Liver (tissue), 2 donors: Measurements from ENCODE around the gene CLIC5.
A peak's percentile ranks its signal among the peaks of the same experiment; 100 is the strongest.

Experiments used
- FOXA1 ChIP-seq: IDR thresholded peaks from 2 replicates; pipeline ENCODE4 v1.6.1; 2016; ENCODE audit warnings: antibody characterized with exemption
- TF ChIP-seq, protein P1 (sequence below): IDR thresholded peaks from 2 replicates; pipeline ENCODE4 v1.6.1; 2016; ENCODE audit warnings: antibody characterized with exemption
- TF ChIP-seq, protein P2 (sequence below): fragments of 150-350 bp; IDR thresholded peaks from 2 replicates; pipeline ENCODE4 v1.5.1; 2017; ENCODE audit warnings: improper control_type of control experiment, low read depth, low read length; ENCODE audit not compliant: missing input control
- donor health status: healthy.

DNA sequence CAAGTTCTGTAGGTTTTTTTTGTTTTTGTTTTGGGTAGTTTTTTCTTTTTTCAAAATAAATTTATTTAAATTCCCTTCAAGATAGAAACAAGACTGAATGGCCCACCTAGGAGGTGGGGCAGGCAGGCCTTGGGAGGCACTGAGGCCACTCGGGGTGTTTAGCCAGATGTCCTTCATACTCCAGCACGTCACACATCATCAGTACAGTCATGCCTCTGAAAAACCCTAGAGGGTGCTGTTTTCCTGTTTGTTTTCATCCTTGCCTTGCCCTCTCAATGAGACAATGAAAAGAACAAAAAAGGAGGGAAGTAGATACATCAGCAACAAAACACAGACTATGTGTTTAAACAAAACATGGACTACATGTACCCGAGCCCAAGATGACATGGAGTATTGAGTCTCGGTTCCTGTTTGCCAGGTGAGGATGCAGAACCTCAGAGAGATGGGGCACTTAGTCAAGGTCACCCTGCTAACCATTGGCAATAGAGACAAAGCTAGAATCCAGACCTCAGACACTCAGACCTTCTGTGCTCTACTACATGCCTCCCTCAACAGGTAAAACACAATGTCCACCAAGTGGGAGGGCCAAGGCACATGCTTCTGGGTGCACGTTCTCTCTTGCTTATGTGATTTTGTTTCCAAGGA, 26.8 kb upstream of the CLIC5 start:
- no peak for TF ChIP-seq FOXA1
- TF ChIP-seq, protein P1, sequence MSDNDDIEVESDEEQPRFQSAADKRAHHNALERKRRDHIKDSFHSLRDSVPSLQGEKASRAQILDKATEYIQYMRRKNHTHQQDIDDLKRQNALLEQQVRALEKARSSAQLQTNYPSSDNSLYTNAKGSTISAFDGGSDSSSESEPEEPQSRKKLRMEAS: no peak
- TF ChIP-seq, protein P2, sequence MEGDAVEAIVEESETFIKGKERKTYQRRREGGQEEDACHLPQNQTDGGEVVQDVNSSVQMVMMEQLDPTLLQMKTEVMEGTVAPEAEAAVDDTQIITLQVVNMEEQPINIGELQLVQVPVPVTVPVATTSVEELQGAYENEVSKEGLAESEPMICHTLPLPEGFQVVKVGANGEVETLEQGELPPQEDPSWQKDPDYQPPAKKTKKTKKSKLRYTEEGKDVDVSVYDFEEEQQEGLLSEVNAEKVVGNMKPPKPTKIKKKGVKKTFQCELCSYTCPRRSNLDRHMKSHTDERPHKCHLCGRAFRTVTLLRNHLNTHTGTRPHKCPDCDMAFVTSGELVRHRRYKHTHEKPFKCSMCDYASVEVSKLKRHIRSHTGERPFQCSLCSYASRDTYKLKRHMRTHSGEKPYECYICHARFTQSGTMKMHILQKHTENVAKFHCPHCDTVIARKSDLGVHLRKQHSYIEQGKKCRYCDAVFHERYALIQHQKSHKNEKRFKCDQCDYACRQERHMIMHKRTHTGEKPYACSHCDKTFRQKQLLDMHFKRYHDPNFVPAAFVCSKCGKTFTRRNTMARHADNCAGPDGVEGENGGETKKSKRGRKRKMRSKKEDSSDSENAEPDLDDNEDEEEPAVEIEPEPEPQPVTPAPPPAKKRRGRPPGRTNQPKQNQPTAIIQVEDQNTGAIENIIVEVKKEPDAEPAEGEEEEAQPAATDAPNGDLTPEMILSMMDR: peak; percentile 59
